Activated naive CD4-positive, alpha-beta T cell treated with anti-CD3 and anti-CD28 coated beads, Interleukin-2, amount 50 U/mL, for 72 hours (primary cell): ENCODE results near the gene HOXC6. TPM values are rescaled to one million over a fixed set of nuclear protein-coding genes. Genes with fewer than 3 reads are reported as not detected.
"Not testable (repeated sequence)": the region's sequence is repeated elsewhere in the genome, so short reads cannot be mapped to it uniquely, and the experiment has no call there.

Experiments
- ATAC-seq, 2 donors: fragments of 150-1000 bp; cut with Tn5 transposase; 2 replicates each; pipeline ENCODE4 v1.10.0; 2021; ENCODE audit warnings: mild to moderate bottlenecking in 2 of 2, moderate library complexity in 2 of 2
- DNase-seq, 2 donors: peaks; one replicate each; pipeline ENCODE4 v3.0.0; 2021 to 2022; ENCODE audit warnings: low spot score in 2 of 2
- H3K27ac Mint-ChIP-seq, 2 donors: one replicate each; pipeline ENCODE4 v1.8.0; 2022; ENCODE audit warnings: mild to moderate bottlenecking in 2 of 2, mixed read lengths in 2 of 2
- H3K36me3 Mint-ChIP-seq, 2 donors: one replicate each; pipeline ENCODE4 v1.8.0; 2022; ENCODE audit warnings: mixed read lengths in 2 of 2
- H3K9me3 Mint-ChIP-seq, 2 donors: one replicate each; pipeline ENCODE4 v1.8.0; 2022; ENCODE audit warnings: mixed read lengths in 2 of 2
- total RNA-seq, 2 donors: library from RNA; stranded (reverse); gene quantifications; one replicate each; pipeline ENCODE4 v1.2.3, GENCODE V29; 2022

HOXC6 gene
- total RNA-seq, 2 donors from 2014 or later, result not detected

DNA sequence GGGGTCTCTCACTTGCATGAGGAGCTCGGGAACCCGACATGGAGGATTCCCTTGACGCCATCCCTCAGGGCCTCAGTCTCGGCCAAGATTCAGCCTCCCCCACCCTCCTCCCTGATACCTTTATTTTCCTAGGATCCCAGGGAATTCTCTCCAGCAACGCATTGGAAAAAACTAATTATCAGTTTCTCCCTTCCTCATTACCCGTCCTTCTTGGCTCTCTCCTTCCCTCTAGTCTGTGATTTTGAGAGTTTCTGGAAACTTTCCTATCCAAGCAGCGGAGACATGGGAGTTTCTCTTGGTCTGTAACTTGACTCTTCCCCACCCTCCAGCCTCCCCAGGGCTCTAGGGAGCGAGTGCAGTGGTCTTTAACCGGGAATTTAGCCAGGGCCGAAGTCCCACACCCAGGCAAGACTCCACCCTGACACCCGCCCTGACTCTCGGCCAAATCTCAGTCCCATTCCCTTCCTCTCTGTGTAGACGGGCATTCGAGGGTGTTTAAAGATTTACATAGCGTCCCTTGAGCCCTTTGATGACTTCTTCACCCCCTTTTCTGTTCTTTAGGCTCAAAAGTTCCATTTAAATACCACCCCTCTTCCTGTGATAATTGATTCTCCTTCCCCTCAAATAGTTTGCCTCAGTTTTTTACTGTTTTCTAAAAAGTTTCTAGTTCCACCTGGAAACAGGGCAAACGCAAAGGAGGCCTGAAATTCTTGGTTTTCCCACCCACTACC lies 11.3 kb downstream of the HOXC6 start:
- Mint-ChIP-seq H3K36me3 (peaks cover 0 to 5% of the 10 kb centered on the region in 2 donors), H3K9me3 (no peaks in the 10 kb centered on the region)

DNA sequence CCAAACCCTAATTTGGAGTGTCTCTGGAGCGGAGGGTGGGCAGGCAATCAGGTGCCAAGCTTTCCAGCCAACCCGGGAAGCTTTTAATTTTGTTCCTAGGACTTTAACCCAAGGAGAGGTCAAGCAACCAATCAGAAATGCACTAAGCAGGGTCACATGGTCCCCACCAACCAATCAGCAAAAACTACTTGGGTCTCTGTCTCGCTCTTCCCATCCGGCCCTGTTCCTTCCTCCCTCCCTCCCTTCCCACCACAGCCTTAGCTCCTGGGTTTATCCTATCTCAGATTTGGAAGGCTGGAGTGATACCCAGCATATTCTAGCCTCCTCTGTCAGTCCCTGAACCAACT lies 11.9 kb downstream of the HOXC6 start:
- ATAC-seq (no peak), DNase-seq (no peak)
- Mint-ChIP-seq H3K9me3 (no peaks in the 10 kb centered on the region), H3K36me3 (peaks cover 0 to 1% of the 10 kb centered on the region in 2 donors), H3K27ac (no peak overlapping the region)

More for the DNA sequence above, 11.3 kb downstream of the HOXC6 start:
- DNase-seq (no peak), ATAC-seq (no peak)
- H3K27ac Mint-ChIP-seq, result no peak overlapping the region

DNA sequence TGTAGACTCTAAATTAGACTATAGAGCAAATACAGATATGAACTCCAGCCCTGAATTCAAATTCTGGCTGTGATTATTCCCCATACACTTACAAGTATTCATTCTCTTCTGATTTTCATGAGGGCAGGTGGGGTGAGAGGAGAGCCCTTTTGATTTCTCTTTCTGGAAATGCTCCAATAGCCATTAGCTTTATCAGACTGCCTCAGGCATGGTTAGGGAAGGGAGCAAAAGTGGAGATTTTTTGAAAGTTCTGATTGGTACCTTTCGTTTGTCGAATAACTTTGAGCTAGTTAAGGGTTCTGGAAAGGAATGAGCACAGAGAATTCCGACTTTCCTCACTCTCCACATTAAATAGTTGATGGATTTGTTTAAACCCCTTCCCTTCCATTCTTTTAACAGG lies 12.4 kb downstream of the HOXC6 start:
- no peak for ATAC-seq

DNA sequence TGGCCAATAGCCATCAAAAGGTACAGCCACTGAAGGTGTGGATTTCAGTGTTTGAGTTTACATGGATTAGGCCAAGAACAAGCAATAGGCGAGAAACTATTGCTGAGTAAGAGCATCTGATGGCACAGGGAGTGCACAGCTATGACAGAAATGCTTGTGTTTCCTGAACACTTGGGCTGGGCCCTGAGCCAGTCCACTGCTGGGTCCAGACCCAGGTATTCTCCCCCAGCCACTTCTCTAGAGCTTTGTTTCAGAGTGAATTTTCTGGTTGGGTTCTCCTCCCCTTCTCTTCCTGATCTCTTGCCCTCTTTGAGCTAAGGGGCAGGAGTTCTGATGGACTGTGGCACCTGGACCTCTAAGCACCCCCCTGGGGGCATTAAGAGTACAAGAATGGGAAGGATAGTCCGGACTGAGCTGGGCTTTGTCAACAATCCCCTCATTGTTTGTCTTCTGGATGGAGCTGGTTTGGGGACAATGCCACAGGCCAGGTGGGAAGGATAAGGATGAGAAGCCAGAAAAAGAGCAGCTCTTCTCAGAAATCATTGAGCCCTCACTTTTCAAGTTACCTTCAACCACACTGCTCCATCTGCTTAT lies 13.0 kb downstream of the HOXC6 start:
- Mint-ChIP-seq H3K9me3 (no peaks in the 10 kb centered on the region), H3K27ac (no peak overlapping the region), H3K36me3 (no peaks in the 10 kb centered on the region)
- DNase-seq, result no peak
- no peak for ATAC-seq

More for the DNA sequence above, 12.4 kb downstream of the HOXC6 start:
- no peak overlapping the region for H3K27ac Mint-ChIP-seq
- H3K36me3 Mint-ChIP-seq, result no peaks in the 10 kb centered on the region
- DNase-seq, result no peak
- no peaks in the 10 kb centered on the region for H3K9me3 Mint-ChIP-seq

DNA sequence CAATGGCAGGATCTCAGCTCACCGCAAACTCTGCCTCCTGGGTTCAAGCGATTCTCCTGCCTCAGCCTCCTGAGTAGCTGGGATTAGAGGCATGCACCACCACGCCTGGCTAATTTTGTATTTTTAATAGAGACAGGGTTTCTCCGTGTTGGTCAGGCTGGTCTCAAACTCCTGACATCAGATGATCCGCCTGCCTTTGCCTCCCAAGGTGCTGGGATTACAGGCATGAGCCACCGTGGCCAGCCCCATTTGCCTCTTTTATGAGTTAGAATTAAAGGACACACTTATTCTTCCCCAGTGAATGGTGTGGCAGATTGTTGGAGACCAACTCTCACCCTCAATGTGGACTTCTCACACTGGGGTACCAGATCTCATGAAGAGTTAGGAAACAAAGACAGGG lies 13.8 kb downstream of the HOXC6 start:
- not testable (repeated sequence) for ATAC-seq, H3K9me3 Mint-ChIP-seq, H3K36me3 Mint-ChIP-seq, DNase-seq, H3K27ac Mint-ChIP-seq

DNA sequence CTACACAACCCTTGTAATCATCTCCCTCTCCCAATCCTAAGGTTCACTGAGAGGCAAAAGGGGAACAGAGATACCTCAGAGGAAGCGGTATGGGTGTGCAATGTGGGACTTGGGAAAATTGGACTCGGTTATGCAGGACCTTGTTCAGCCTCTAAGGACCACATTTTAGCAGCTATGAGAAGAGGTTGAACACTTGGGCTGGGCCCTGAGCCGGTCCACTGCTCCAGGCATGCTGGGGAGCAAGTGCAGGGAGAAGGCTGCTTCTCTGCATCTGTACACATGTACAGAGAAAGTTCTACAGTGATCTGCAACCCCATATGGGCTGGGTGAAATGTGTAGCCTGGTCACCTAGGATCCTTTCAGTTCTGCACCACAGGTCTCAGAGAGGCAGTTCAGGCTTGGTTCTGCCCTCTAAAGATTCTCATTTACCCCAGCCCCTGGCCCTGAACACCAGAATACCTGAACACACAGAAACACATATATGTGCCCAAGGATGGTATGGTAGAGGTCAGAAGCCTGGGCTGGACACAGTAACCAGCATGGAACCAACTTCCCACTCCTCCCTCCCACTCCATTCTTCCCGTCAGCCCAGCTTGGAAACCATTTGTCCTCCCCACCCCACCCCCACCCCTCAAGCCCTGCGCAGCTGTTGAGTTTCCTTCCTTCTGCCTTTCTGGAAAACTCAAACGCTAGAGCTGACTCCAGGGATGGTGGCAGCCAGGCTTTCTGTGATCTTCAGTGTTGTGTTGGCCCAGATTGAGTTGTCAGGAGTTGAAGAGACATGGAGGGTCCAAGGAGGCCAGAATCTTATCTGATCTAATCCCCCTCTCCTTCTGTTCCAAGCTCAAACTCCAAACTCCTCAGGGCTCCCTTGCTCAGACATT lies 15.0 kb downstream of the HOXC6 start:
- H3K9me3 Mint-ChIP-seq, result no peaks in the 10 kb centered on the region

DNA sequence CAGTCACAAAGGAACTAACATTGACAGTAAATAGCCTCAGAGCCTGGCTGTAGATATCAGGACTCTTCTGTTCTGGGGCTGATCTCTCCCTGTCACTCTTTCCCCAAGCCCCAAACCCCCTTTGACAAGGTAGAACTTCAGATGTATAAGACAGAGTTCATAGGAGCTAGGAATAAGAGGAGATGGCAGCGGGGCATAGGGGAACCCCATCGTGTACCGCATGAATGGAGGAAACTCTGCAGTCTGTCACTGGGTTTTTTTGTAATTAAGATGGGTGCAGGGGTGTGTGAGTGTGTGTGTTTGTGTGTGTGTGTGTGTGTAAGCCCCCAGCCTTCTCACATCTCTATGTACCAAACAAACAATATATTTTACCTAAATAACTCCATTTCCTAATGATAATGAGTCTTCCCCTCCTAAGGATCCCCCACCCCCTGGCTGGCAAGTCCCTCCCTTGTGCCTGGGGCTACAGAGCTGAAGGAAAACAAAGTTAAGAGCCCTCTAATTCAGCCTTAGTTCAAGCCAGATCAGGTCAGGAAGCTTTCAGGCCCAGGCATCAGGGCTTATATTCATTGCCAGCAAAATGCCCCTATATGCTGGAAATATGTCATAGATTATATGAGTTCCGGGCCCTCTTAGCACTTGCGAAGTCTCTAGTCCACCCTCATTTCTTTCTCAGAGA lies 16.3 kb downstream of the HOXC6 start:
- H3K27ac Mint-ChIP-seq, result no peak overlapping the region
- H3K9me3 Mint-ChIP-seq, result no peaks in the 10 kb centered on the region
- peaks cover 0 to 6% of the 10 kb centered on the region in 2 donors for H3K36me3 Mint-ChIP-seq
- DNase-seq (no peak), ATAC-seq (no peak)

More for the DNA sequence above, 15.0 kb downstream of the HOXC6 start:
- H3K27ac Mint-ChIP-seq, result no peak overlapping the region
- DNase-seq (no peak), ATAC-seq (no peak)
- peaks cover 0 to under 1% of the 10 kb centered on the region in 2 donors for H3K36me3 Mint-ChIP-seq

DNA sequence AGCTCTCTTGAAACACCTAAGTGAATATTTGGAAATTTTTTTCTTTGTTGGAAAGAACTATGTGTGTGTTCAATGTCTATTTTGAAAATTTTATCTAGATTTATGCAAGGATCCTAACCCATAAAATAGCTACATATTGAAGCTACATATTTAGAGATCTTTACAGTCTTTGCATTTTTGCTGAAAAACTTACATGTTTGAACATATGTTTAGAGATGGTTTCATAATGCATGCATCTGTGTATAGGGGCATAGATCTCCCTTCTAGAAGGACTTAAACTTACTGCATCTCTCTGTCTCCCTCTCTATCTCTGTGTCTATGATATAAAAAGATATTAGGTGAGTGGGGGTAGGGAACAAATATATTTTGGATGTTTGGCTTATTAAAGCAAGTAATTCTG lies 17.2 kb downstream of the HOXC6 start:
- DNase-seq (no peak), ATAC-seq (no peak)
- peaks cover 0 to 6% of the 10 kb centered on the region in 2 donors for H3K36me3 Mint-ChIP-seq

DNA sequence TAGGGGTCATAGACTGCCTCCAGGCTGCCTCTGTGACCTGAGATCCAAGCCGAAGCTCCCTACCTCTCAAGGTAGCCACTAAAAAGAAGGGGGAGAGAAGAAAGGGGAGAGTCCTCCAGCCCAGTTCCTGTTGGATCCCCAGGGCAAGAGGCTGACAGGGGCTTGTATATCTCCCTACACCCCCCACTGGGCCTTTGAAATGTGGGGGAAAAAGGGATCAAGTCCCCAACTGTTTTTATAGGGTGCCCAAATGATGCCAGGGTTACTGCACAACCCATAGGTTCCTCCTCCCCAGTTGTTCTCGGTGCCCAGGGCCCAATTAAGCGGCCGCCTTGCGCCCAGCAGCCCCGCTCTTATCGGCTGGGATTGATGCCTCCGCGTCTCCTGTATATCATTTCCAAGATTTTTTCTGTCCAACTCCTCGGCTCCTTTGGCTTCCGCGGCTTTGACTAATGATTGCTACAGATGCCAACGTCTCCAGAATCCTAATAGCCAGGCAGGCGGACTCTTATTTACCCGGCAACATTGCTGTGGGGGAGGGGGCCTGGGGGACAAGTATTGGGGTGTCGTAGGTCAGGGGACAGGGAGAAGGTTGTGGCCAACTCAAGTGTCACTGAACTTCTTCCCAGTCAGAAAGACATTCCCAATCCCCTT lies 17.8 kb downstream of the HOXC6 start:
- H3K9me3 Mint-ChIP-seq, result no peaks in the 10 kb centered on the region
- ATAC-seq (no peak), DNase-seq (no peak)
- no peak overlapping the region for H3K27ac Mint-ChIP-seq
- H3K36me3 Mint-ChIP-seq, result peaks cover 0 to 6% of the 10 kb centered on the region in 2 donors

More for the DNA sequence above, 17.2 kb downstream of the HOXC6 start:
- Mint-ChIP-seq H3K27ac (no peak overlapping the region), H3K9me3 (no peaks in the 10 kb centered on the region)

DNA sequence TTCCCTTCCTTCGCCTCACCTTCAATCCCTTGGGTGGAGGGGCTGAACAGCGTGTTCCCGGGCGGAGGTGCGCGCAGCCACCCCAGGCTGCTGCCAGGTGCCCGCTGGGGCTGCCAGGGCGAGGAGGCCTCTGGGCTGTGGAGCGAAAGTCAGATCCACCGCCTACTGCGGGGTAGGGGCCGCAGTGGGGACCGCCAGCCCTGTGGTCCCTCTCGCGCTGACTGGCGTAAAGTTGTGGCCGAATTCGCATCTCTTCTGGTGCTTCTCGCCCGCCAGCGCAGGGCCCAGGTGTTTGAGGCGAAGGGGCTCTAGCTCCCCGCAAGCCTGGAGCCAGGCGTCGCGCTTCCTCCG lies 18.5 kb downstream of the HOXC6 start:
- Mint-ChIP-seq H3K27ac (no peak overlapping the region), H3K36me3 (peaks cover 0 to 6% of the 10 kb centered on the region in 2 donors), H3K9me3 (no peaks in the 10 kb centered on the region)
- ATAC-seq (no peak), DNase-seq (no peak)

DNA sequence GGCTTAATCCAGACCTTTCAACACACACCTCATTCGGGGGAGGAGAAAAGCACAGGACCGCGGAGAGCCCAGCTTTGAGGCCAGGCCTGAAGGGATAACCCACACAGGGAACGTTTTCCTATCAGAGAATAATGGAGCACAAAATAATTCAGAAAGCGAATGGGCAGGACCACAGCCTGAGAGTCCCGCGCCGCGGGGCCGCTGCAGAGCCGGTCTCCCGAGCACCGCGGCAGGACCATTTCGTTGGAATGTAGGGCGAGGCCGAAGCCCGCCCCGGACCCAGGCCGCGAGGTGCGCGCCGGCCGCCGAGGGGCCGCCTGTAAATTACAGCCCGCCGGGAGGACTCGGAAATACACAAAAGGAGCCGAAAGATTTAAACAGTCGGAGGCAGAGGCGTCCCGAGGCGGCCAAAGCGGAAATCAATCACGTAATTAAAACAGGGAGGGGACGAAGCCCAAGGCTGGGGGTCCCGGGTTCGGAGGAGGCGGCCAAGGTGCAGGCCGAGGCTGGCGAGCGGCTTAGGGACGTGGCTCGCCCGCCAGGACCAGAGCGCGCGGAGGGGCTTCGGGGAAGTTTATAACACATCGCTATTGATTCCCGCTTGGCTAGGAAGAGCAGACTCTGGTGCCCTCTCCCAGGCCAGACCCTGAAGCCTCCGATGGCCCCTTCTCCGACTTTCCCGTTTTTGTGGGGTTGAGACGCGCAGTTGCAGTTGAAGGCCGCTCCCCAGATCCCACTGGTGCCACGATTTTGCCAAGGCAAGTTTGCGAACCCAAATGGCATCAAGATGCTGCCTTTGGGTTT lies 19.1 kb downstream of the HOXC6 start:
- no peaks in the 10 kb centered on the region for H3K9me3 Mint-ChIP-seq

DNA sequence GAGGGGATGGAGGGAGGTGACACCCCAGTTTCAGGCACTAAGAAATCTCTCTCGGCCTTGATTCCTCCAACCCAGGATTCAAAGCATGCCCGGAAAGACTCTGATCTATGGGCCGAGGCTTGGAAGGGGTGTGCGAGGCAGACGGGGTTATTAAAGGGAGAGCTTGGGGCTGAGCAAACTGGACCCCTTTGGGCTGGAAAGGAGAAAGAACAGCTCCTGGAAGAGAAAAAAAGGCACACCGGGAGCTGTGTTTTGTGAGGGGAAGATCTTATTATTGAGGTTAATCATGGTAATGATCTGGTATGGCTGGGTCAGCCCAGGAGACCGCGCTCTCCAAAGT lies 19.7 kb downstream of the HOXC6 start:
- Mint-ChIP-seq H3K36me3 (peaks cover 0 to 6% of the 10 kb centered on the region in 2 donors), H3K27ac (no peak overlapping the region), H3K9me3 (no peaks in the 10 kb centered on the region)
- DNase-seq, result no peak
- no peak for ATAC-seq

More for the DNA sequence above, 19.1 kb downstream of the HOXC6 start:
- no peak for ATAC-seq
- Mint-ChIP-seq H3K36me3 (peaks cover 0 to 6% of the 10 kb centered on the region in 2 donors), H3K27ac (no peak overlapping the region)
- no peak for DNase-seq

DNA sequence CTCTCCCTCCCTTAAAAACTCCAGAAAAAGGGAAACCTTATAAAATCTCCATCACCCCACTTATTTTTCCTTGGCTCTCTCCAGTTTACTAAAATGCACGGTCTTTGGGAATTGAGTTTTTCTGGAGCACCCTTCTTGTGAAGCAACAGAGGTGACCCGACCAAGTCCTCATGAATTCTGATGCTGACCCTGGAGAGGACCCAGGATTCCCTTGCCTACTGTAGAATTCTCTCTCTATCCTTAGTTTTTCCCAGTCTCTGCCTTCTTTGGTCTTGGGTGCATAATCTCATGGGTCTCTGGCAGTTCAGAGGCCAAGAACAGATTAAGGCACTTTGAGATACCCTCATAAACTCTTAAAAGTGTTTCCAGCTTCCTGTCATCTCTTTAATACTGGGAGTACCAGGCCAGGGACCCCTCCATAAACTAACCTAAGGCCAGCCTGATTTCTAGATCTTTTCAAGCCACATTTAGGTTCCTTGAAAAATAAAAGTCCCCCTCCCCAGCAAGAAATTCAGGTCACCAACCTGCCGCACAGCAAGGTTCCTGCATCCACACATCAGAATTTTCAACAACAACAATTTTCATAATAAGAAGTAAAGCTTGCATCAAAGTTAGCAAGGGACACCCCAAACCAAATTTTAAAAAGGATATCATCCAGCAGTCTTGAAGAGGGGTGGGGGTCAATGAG lies 20.3 kb downstream of the HOXC6 start:
- ATAC-seq (no peak), DNase-seq (no peak)
- Mint-ChIP-seq H3K27ac (no peak overlapping the region), H3K9me3 (no peaks in the 10 kb centered on the region), H3K36me3 (peaks cover 0 to 6% of the 10 kb centered on the region in 2 donors)

DNA sequence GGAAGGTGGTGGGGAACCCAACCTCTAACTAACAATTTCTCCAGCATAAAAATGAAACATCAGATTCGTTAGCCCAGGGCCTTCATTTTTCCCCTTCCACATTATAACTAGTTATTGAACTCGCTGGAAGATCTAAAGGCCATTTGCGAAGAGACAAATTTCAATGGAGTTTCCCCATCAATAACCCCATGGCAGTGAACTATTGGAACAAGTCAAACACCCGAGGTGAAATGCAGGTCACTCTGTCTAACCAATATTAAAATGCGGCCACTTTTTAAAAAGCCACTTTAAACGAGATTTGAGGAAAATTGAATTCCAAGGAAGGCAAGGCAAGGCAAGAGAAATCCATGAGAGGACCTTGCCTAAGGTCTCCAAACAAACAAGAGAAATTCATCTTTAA lies 20.9 kb downstream of the HOXC6 start:
- Mint-ChIP-seq H3K27ac (no peak overlapping the region), H3K9me3 (no peaks in the 10 kb centered on the region)
- no peak for ATAC-seq

DNA sequence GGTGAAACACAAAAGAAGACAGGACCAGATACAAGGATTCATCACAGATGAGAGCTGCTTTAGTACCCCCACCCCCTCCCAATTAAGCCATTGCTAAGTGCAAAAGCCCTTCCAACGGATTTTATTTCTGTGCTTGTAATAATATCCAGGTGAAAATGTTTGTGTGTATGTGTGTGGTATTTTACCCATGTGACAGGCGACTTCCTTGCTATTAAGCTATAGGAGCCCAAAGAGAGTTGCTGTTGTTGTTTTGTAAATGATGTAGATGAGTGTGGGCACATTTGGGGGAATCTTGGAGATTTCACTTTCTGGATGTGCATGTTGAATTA lies 22.2 kb downstream of the HOXC6 start:
- H3K9me3 Mint-ChIP-seq, result no peaks in the 10 kb centered on the region
- DNase-seq, result no peak
- ATAC-seq, result no peak
- peaks cover 0 to 6% of the 10 kb centered on the region in 2 donors for H3K36me3 Mint-ChIP-seq
- no peak overlapping the region for H3K27ac Mint-ChIP-seq

More for the DNA sequence above, 20.9 kb downstream of the HOXC6 start:
- H3K36me3 Mint-ChIP-seq, result peaks cover 0 to 6% of the 10 kb centered on the region in 2 donors
- no peak for DNase-seq
